ENCODE data around the gene AMPD2.

- TF ChIP-seq CTCF (IDR thresholded peaks at IDR 0.05), result no peak
- no peak for TF ChIP-seq ZFX (IDR thresholded peaks at IDR 0.05; ENCODE audit: borderline replicate concordance)
Measured at GRCh38 chr1:109637446-109637845, 17.8 kb downstream of the AMPD2 start.

All from 22Rv1 (cell line).